T-helper 1 cell treated with Interleukin-12 subunit alpha and Interleukin-12 subunit beta and Interleukin-4 antibody, amounts not matched to agents 30 μg/mL and 1 μg/mL, for 36 hours (primary cell): ENCODE data around the gene GARIN1A.
"Not testable (repeated sequence)": the region's sequence is repeated elsewhere in the genome, so short reads cannot be mapped to it uniquely, and the experiment has no call there.

Experiments used
- H3K27ac Mint-ChIP-seq: one replicate; pipeline ENCODE4 v1.8.0; 2021; ENCODE audit warnings: mild to moderate bottlenecking, mixed read lengths
- H3K27me3 Mint-ChIP-seq: one replicate; pipeline ENCODE4 v1.8.0; 2021; ENCODE audit warnings: low read depth, mixed read lengths
- H3K36me3 Mint-ChIP-seq: one replicate; pipeline ENCODE4 v1.8.0; 2021; ENCODE audit warnings: low read depth, mixed read lengths
- H3K4me1 Mint-ChIP-seq: one replicate; pipeline ENCODE4 v1.8.0; 2021; ENCODE audit warnings: low read depth, mixed read lengths
- H3K4me3 Mint-ChIP-seq: one replicate; pipeline ENCODE4 v1.8.0; 2021; ENCODE audit warnings: mild to moderate bottlenecking, moderate library complexity, mixed read lengths
- H3K9me3 Mint-ChIP-seq: one replicate; pipeline ENCODE4 v1.8.0; 2021; ENCODE audit warnings: mixed read lengths

Gene GARIN1A

DNA sequence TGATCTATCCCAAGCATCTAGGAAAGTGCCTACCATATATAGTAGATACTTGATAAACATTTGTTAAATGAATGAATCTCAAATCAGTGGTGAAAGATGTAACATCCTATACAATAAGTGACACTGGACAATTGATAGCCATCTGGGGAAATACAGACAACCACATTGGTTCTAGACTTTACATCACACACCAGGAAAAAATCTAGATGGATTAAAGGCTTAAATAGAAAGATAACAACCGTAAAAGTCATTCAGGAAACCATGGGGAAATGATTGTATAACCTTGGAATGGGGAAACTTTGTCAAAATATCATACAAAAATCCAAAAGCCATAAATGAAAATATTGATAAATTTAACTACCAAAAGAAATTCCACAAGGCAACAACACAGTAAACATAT, 7.0 kb upstream of the GARIN1A start:
- peaks cover 10% of the 10 kb centered on the region for H3K36me3 Mint-ChIP-seq
- peaks cover 9% of the 10 kb centered on the region for H3K9me3 Mint-ChIP-seq
- no peaks in the 10 kb centered on the region for H3K4me1 Mint-ChIP-seq
- no peak overlapping the region for H3K27ac Mint-ChIP-seq
- no peak overlapping the region for H3K4me3 Mint-ChIP-seq
- no peaks in the 10 kb centered on the region for H3K27me3 Mint-ChIP-seq

DNA sequence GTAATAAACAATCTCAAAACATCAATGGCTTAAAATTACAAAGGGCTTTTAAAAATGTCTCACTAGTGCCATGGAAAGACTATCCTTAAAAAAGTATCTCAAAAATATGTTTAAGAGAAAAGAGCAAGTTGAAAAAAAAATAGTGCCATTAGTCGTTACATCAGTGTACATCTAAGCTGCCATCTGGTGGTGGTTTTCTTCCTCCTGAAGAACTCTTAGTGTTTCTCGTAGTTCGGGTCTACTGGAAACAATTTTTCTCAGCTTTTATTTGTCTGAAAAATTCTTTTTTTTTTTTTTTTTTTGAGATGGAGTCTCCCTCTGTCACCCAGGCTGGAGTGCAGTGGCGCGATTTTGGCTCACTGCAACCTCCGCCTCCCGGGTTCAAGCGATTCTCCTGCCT, 5.9 kb upstream of the GARIN1A start:
- H3K4me3 Mint-ChIP-seq = no peak overlapping the region
- no peaks in the 10 kb centered on the region for H3K4me1 Mint-ChIP-seq
- peaks cover 6% of the 10 kb centered on the region for H3K36me3 Mint-ChIP-seq
- no peak overlapping the region for H3K27ac Mint-ChIP-seq
- no peaks in the 10 kb centered on the region for H3K27me3 Mint-ChIP-seq
- H3K9me3 Mint-ChIP-seq = peaks cover 7% of the 10 kb centered on the region

DNA sequence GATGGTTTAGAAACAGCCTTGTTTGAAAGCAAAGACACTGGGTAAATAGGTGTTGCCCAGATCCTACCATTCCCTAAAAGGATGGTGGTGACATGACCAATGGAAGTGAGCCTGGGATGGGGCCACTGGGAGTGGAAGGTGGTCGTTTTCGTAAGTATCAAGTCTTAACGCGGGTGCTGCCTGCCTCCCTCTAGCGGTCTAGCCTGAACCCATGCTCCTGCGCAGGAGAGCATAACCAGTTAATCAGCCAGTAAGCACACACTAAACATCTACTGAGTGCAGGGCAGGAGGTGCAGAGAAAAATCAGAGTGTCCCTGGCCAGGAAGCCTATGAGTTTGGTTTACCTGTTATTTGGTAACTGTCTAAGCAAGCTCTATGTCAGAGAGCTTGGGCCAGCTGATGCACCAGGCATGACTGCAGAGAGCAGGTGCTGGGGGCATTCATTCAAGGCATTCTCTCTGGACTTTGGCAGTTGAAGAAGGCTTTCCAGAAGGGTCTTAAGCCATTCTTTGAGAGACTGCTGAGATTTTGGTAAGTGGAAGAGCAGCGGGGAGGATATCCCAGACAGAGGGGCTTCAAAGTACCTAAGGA, 930 bp downstream of the GARIN1A start:
- H3K4me3 Mint-ChIP-seq = no peak overlapping the region
- H3K4me1 Mint-ChIP-seq = no peaks in the 10 kb centered on the region
- H3K27ac Mint-ChIP-seq = no peak overlapping the region
- no peaks in the 10 kb centered on the region for H3K36me3 Mint-ChIP-seq
- no peaks in the 10 kb centered on the region for H3K9me3 Mint-ChIP-seq
- peaks cover 14% of the 10 kb centered on the region for H3K27me3 Mint-ChIP-seq

DNA sequence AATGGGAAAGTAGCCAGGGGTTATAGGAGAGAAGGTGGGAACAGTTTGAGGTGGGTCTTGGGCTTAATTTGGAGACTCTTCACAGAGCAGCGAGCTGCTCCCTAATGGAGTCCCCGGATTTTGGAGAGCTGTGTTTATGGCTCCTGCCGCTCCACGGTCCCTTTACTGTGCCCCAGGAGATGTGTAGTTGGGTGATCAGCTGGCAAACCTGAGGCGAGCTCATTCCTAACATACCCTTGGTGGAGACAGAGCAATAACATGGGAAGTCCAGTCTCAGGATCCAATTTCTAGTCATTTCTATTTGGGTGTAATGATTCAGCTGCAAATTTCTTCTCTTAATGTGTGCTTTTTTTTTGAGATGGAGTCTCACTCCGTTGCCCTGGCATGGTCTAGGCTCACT, 1.5 kb downstream of the GARIN1A start:
- H3K4me1 Mint-ChIP-seq = no peaks in the 10 kb centered on the region
- H3K9me3 Mint-ChIP-seq = no peaks in the 10 kb centered on the region
- no peak overlapping the region for H3K27ac Mint-ChIP-seq
- no peak overlapping the region for H3K4me3 Mint-ChIP-seq
- peaks cover 14% of the 10 kb centered on the region for H3K27me3 Mint-ChIP-seq
- no peaks in the 10 kb centered on the region for H3K36me3 Mint-ChIP-seq

DNA sequence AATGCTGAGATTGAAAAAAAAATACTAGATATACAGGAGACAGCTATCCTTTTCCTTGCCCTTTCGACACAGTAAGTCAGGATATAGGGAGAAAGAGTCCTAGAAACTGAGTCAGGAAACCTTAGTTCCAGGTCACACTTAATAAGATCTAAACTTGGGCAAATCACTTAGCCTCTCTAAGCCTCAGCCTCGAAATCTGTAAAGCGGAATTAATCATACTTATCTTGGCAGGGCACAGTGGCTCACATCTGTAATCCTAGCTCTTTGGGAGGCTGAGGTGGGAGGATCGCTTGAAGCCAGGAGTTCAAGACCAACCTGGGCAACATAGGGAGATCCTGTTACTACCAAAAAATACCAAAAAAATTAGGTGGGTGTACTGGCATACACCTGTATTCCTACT, 4.6 kb downstream of the GARIN1A start:
- Mint-ChIP-seq H3K4me3 (no peak overlapping the region), H3K27me3 (peaks cover 14% of the 10 kb centered on the region), H3K9me3 (no peaks in the 10 kb centered on the region), H3K27ac (no peak overlapping the region), H3K36me3 (no peaks in the 10 kb centered on the region), H3K4me1 (no peaks in the 10 kb centered on the region)

GRCh38 chr7:128679920-128680319, 7.8 kb downstream of the GARIN1A start:
- Mint-ChIP-seq H3K27me3 (no peaks in the 10 kb centered on the region), H3K36me3 (peaks cover 10% of the 10 kb centered on the region), H3K9me3 (no peaks in the 10 kb centered on the region), H3K4me1 (no peaks in the 10 kb centered on the region), H3K27ac (no peak overlapping the region), H3K4me3 (no peak overlapping the region)

GRCh38 chr7:128681794-128682537, 9.9 kb downstream of the GARIN1A start:
- Mint-ChIP-seq H3K9me3 (no peaks in the 10 kb centered on the region), H3K27me3 (no peaks in the 10 kb centered on the region), H3K27ac (no peak overlapping the region), H3K36me3 (peaks cover 10% of the 10 kb centered on the region), H3K4me3 (no peak overlapping the region), H3K4me1 (no peaks in the 10 kb centered on the region)

DNA sequence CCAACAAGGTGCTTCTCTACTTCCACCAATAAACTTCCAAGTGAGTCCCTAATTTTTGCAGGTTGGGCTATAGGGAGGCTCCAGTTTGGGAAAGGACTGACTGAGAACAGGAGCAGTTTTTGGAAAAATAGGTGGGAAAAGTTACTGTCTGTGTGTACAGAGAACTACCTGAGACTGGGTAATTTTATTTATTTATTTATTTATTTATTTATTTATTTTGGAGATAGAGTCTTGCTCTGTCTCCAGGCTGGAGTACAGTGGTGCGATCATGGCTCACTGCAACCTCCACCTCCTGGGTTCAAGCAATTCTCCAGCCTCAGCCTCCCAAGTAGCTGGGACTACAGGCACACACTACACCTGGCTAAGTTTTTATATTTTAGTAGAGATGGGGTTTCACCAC, 11.2 kb downstream of the GARIN1A start:
- H3K4me1 Mint-ChIP-seq, H3K9me3 Mint-ChIP-seq, H3K4me3 Mint-ChIP-seq, H3K36me3 Mint-ChIP-seq, H3K27me3 Mint-ChIP-seq, H3K27ac Mint-ChIP-seq: not testable (repeated sequence)

GRCh38 chr7:128683738-128684137, 11.6 kb downstream of the GARIN1A start:
- not testable (repeated sequence) for H3K9me3 Mint-ChIP-seq, H3K36me3 Mint-ChIP-seq, H3K27me3 Mint-ChIP-seq, H3K27ac Mint-ChIP-seq, H3K4me3 Mint-ChIP-seq, H3K4me1 Mint-ChIP-seq

GRCh38 chr7:128687131-128687530, 15.0 kb downstream of the GARIN1A start:
- H3K4me3 Mint-ChIP-seq = no peak overlapping the region
- no peaks in the 10 kb centered on the region for H3K4me1 Mint-ChIP-seq
- H3K27me3 Mint-ChIP-seq = no peaks in the 10 kb centered on the region
- no peaks in the 10 kb centered on the region for H3K9me3 Mint-ChIP-seq
- H3K27ac Mint-ChIP-seq = no peak overlapping the region
- H3K36me3 Mint-ChIP-seq = peaks cover 7% of the 10 kb centered on the region

DNA sequence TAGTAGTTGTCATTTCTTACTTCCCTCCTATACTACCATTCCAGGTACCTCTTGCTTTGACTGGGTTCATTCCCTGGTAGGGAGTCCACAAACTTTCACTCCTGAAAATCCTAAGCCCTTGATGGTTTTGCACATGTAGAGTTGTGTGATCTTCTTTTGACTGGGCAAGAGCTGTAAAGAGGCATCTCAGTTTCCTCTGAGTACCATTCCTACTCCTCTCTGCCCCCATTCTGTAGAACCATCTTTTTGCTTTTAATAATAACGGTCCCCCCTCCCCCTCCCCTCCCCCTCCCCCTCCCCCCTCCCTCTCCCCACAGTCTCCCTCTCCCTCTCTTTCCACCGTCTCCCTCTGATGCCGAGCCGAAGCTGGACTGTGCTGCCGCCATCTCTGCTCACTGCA, 16.4 kb downstream of the GARIN1A start:
- Mint-ChIP-seq H3K27ac (no peak overlapping the region), H3K4me3 (no peak overlapping the region), H3K27me3 (no peaks in the 10 kb centered on the region), H3K9me3 (no peaks in the 10 kb centered on the region), H3K4me1 (no peaks in the 10 kb centered on the region), H3K36me3 (peaks cover 5% of the 10 kb centered on the region)

DNA sequence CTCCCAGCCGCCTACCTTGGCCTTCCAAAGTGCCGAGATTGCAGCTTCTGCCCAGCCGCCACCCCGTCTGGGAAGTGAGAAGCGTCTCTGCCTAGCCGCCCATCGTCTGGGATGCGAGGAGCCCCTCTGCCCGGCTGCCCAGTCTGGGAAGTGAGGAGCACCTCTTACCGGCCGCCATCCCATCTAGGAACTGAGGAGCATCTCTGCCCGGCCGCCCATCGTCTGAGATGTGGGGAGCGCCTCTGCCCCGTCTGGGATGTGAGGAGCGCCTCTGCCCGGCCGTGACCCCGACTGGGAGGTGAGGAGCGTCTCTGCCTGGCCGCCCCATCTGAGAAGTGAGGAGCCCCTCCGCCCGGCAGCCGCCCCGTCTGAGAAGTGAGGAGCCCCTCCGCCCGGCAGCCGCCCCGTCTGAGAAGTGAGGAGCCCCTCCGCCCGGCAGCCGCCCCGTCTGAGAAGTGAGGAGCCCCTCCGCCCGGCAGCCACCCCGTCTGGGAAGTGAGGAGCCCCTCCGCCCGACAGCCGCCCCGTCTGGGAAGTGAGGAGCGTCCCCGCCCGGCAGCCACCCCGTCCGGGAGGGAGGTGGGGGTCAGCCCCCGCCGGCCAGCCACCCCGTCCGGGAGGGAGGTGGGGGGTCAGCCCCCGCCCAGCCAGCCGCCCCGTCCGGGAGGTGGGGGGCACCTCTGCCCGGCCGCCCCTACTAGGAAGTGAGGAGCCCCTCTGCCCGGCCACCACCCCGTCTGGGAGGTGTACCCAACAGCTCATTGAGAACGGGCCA, 17.3 kb downstream of the GARIN1A start:
- H3K27ac Mint-ChIP-seq, H3K4me1 Mint-ChIP-seq, H3K4me3 Mint-ChIP-seq, H3K27me3 Mint-ChIP-seq, H3K36me3 Mint-ChIP-seq, H3K9me3 Mint-ChIP-seq: not testable (repeated sequence)

GRCh38 chr7:128691227-128691626, 19.1 kb downstream of the GARIN1A start:
- Mint-ChIP-seq H3K27ac (no peak overlapping the region), H3K36me3 (no peaks in the 10 kb centered on the region), H3K27me3 (peaks cover 10% of the 10 kb centered on the region), H3K4me3 (no peak overlapping the region), H3K4me1 (no peaks in the 10 kb centered on the region), H3K9me3 (no peaks in the 10 kb centered on the region)

DNA sequence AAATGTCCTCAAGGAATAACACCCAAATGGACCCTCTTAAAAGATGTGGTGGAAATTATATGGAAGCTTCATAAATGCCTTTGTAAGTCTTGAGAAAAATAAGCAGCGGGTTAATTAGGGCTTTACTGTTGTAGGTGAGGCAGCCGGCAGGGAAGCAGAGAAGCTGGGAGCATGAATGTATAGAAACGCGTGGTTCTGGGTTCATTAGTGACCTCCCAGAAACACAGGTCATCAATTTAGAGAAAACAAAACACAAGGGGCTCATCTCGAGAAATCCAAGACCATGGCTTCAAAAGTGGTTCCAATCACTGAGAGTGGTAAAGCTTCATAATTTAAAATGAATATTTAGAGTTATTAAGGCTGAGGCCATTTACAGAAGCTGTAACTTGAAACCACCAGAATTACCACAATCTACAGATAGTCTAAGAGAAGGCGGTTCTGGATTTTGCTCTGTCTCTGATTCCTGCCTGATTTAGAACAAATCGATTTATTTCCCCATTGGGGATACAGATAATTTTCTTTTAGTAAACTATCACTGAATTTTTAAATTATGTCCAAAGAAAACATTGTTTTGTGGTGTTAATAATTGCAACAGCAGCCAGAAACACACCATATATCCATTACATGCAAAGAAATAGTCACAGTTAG, 20.7 kb downstream of the GARIN1A start:
- Mint-ChIP-seq H3K36me3 (peaks cover 2% of the 10 kb centered on the region), H3K9me3 (no peaks in the 10 kb centered on the region), H3K4me3 (no peak overlapping the region), H3K4me1 (peaks cover 4% of the 10 kb centered on the region), H3K27me3 (peaks cover 25% of the 10 kb centered on the region), H3K27ac (no peak overlapping the region)
